ENCODE measurements around the gene ZNF385B. TPM values are rescaled to one million over a fixed set of nuclear protein-coding genes. Genes with fewer than 3 reads are reported as not detected.
A peak's percentile ranks its signal among the peaks of the same experiment; 100 is the strongest.

Gene ZNF385B
- total RNA-seq (not detected), polyA plus RNA-seq (not detected)

GRCh38 chr2:179861416-179862067 is at the start of gene ZNF385B:
TSS of gene ZNF385B (minus strand) at chr2:179861612.
- H3K27me3 Mint-ChIP-seq: peaks cover 52% of the 10 kb centered on the region
- H3K4me1 Mint-ChIP-seq: peaks cover 0 to 9% (median 3%) of the 10 kb centered on the region in 4 donors
- ATAC-seq (ENCODE audit: low read depth in 2 of 2) (no peak), DNase-seq (no peak)
- H3K4me3 ChIP-seq (ENCODE audit: low read depth, low read length): no peak within 1 kb of the TSS
- peaks cover 0 to 2% (median 0%) of the 10 kb centered on the region in 7 donors for H3K9me3 Mint-ChIP-seq
- no peak within 1 kb of the TSS for H3K27ac Mint-ChIP-seq
- peaks cover 26% of the 10 kb centered on the region for H3K27me3 ChIP-seq (ENCODE audit: control insufficient read depth, insufficient read depth, low read length)
- H3K27ac ChIP-seq (ENCODE audit: insufficient read depth, low read length, poor library complexity, severe bottlenecking): no peak within 1 kb of the TSS
- H3K36me3 Mint-ChIP-seq: no peaks in the 10 kb centered on the region
- H3K36me3 ChIP-seq (ENCODE audit: control insufficient read depth, insufficient read depth, low read length): no peaks in the 10 kb centered on the region
- H3K4me3 Mint-ChIP-seq: peak within 1 kb of the TSS in 2 of 4 donors; percentile 22 to 27
- H3K9me3 ChIP-seq (ENCODE audit: control insufficient read depth in 2 of 2, low read length in 2 of 2): no peaks in the 10 kb centered on the region
- H3K4me1 ChIP-seq (ENCODE audit: control insufficient read depth, insufficient read depth, low read length, poor library complexity, severe bottlenecking): peaks cover 4% of the 10 kb centered on the region

- DNase-seq: no peak
- no peaks in the 10 kb centered on the region for H3K27me3 Mint-ChIP-seq
- ATAC-seq (ENCODE audit: low read depth in 2 of 2): no peak
- Histone ChIP-seq H3K4me1 (ENCODE audit: control insufficient read depth, insufficient read depth, low read length, poor library complexity, severe bottlenecking) (no peaks in the 10 kb centered on the region), H3K27me3 (ENCODE audit: control insufficient read depth, insufficient read depth, low read length) (no peaks in the 10 kb centered on the region), H3K36me3 (ENCODE audit: control insufficient read depth, insufficient read depth, low read length) (no peaks in the 10 kb centered on the region), H3K4me3 (ENCODE audit: low read depth, low read length) (no peak overlapping the region), H3K9me3 (ENCODE audit: control insufficient read depth in 2 of 2, low read length in 2 of 2) (no peaks in the 10 kb centered on the region), H3K27ac (ENCODE audit: insufficient read depth, low read length, poor library complexity, severe bottlenecking) (no peak overlapping the region)
- no peaks in the 10 kb centered on the region for H3K36me3 Mint-ChIP-seq
- no peak overlapping the region for H3K27ac Mint-ChIP-seq
- H3K4me1 Mint-ChIP-seq: no peaks in the 10 kb centered on the region
- H3K9me3 Mint-ChIP-seq: peaks cover 0 to 1% (median 0%) of the 10 kb centered on the region in 7 donors
- no peak overlapping the region for H3K4me3 Mint-ChIP-seq
Measured at GRCh38 chr2:179910735-179911113, 49.3 kb upstream of the ZNF385B start.

GRCh38 chr2:179909845-179910734 is 48.7 kb upstream of the ZNF385B start:
- Histone ChIP-seq H3K4me1 (ENCODE audit: control insufficient read depth, insufficient read depth, low read length, poor library complexity, severe bottlenecking) (no peaks in the 10 kb centered on the region), H3K4me3 (ENCODE audit: low read depth, low read length) (no peak overlapping the region), H3K27ac (ENCODE audit: insufficient read depth, low read length, poor library complexity, severe bottlenecking) (no peak overlapping the region), H3K9me3 (ENCODE audit: control insufficient read depth in 2 of 2, low read length in 2 of 2) (no peaks in the 10 kb centered on the region), H3K27me3 (ENCODE audit: control insufficient read depth, insufficient read depth, low read length) (no peaks in the 10 kb centered on the region), H3K36me3 (ENCODE audit: control insufficient read depth, insufficient read depth, low read length) (no peaks in the 10 kb centered on the region)
- Mint-ChIP-seq H3K36me3 (no peaks in the 10 kb centered on the region), H3K4me3 (no peak overlapping the region), H3K9me3 (no peaks in the 10 kb centered on the region), H3K27me3 (no peaks in the 10 kb centered on the region), H3K4me1 (no peaks in the 10 kb centered on the region), H3K27ac (no peak overlapping the region)
- ATAC-seq (ENCODE audit: low read depth in 2 of 2): no peak
- DNase-seq: no peak

- DNase-seq (no peak), ATAC-seq (ENCODE audit: low read depth in 2 of 2) (no peak)
- Histone ChIP-seq H3K4me1 (ENCODE audit: control insufficient read depth, insufficient read depth, low read length, poor library complexity, severe bottlenecking) (no peaks in the 10 kb centered on the region), H3K9me3 (ENCODE audit: control insufficient read depth in 2 of 2, low read length in 2 of 2) (no peaks in the 10 kb centered on the region), H3K27me3 (ENCODE audit: control insufficient read depth, insufficient read depth, low read length) (no peaks in the 10 kb centered on the region), H3K4me3 (ENCODE audit: low read depth, low read length) (no peak overlapping the region), H3K36me3 (ENCODE audit: control insufficient read depth, insufficient read depth, low read length) (no peaks in the 10 kb centered on the region), H3K27ac (ENCODE audit: insufficient read depth, low read length, poor library complexity, severe bottlenecking) (no peak overlapping the region)
- H3K4me3 Mint-ChIP-seq: no peak overlapping the region
- H3K9me3 Mint-ChIP-seq: peaks cover 0 to 5% (median 2%) of the 10 kb centered on the region in 7 donors
- peaks cover 7% of the 10 kb centered on the region for H3K27me3 Mint-ChIP-seq
- no peaks in the 10 kb centered on the region for H3K4me1 Mint-ChIP-seq
- H3K27ac Mint-ChIP-seq: no peak overlapping the region
- H3K36me3 Mint-ChIP-seq: no peaks in the 10 kb centered on the region
Measured at GRCh38 chr2:179900655-179901054, 39.2 kb upstream of the ZNF385B start.

GRCh38 chr2:179899666-179900065 is 38.3 kb upstream of the ZNF385B start:
- Histone ChIP-seq H3K27me3 (ENCODE audit: control insufficient read depth, insufficient read depth, low read length) (no peaks in the 10 kb centered on the region), H3K9me3 (ENCODE audit: control insufficient read depth in 2 of 2, low read length in 2 of 2) (no peaks in the 10 kb centered on the region), H3K4me1 (ENCODE audit: control insufficient read depth, insufficient read depth, low read length, poor library complexity, severe bottlenecking) (no peaks in the 10 kb centered on the region), H3K4me3 (ENCODE audit: low read depth, low read length) (no peak overlapping the region), H3K36me3 (ENCODE audit: control insufficient read depth, insufficient read depth, low read length) (no peaks in the 10 kb centered on the region), H3K27ac (ENCODE audit: insufficient read depth, low read length, poor library complexity, severe bottlenecking) (no peak overlapping the region)
- Mint-ChIP-seq H3K27me3 (peaks cover 12% of the 10 kb centered on the region), H3K4me3 (no peak overlapping the region), H3K27ac (no peak overlapping the region), H3K36me3 (no peaks in the 10 kb centered on the region), H3K9me3 (peaks cover 0 to 5% (median 2%) of the 10 kb centered on the region in 7 donors), H3K4me1 (no peaks in the 10 kb centered on the region)
- ATAC-seq (ENCODE audit: low read depth in 2 of 2) (no peak), DNase-seq (no peak)

GRCh38 chr2:179898873-179899272 is 37.5 kb upstream of the ZNF385B start:
- no peaks in the 10 kb centered on the region for H3K4me1 Mint-ChIP-seq
- ATAC-seq (ENCODE audit: low read depth in 2 of 2) (no peak), DNase-seq (peak in 1 of 3 donors; percentile 48)

GRCh38 chr2:179893616-179894015 is 32.2 kb upstream of the ZNF385B start:
- H3K36me3 ChIP-seq (ENCODE audit: control insufficient read depth, insufficient read depth, low read length): no peaks in the 10 kb centered on the region
- no peaks in the 10 kb centered on the region for H3K4me1 ChIP-seq (ENCODE audit: control insufficient read depth, insufficient read depth, low read length, poor library complexity, severe bottlenecking)
- ATAC-seq (ENCODE audit: low read depth in 2 of 2) (no peak), DNase-seq (no peak)
- H3K27me3 ChIP-seq (ENCODE audit: control insufficient read depth, insufficient read depth, low read length): no peaks in the 10 kb centered on the region
- H3K4me3 Mint-ChIP-seq: no peak overlapping the region
- no peak overlapping the region for H3K27ac ChIP-seq (ENCODE audit: insufficient read depth, low read length, poor library complexity, severe bottlenecking)
- peaks cover 17% of the 10 kb centered on the region for H3K27me3 Mint-ChIP-seq
- H3K9me3 Mint-ChIP-seq: peaks cover 0 to 10% (median 4%) of the 10 kb centered on the region in 7 donors
- no peaks in the 10 kb centered on the region for H3K4me1 Mint-ChIP-seq
- no peaks in the 10 kb centered on the region for H3K9me3 ChIP-seq (ENCODE audit: control insufficient read depth in 2 of 2, low read length in 2 of 2)
- no peak overlapping the region for H3K4me3 ChIP-seq (ENCODE audit: low read depth, low read length)
- H3K27ac Mint-ChIP-seq: peak overlapping the region in 1 of 3 donors; percentile 2
- peaks cover 3% of the 10 kb centered on the region for H3K36me3 Mint-ChIP-seq

More at GRCh38 chr2:179898873-179899272, 37.5 kb upstream of the ZNF385B start:
- H3K27ac ChIP-seq (ENCODE audit: insufficient read depth, low read length, poor library complexity, severe bottlenecking): no peak overlapping the region
- H3K27me3 ChIP-seq (ENCODE audit: control insufficient read depth, insufficient read depth, low read length): no peaks in the 10 kb centered on the region
- no peaks in the 10 kb centered on the region for H3K9me3 ChIP-seq (ENCODE audit: control insufficient read depth in 2 of 2, low read length in 2 of 2)
- no peak overlapping the region for H3K4me3 ChIP-seq (ENCODE audit: low read depth, low read length)
- no peaks in the 10 kb centered on the region for H3K4me1 ChIP-seq (ENCODE audit: control insufficient read depth, insufficient read depth, low read length, poor library complexity, severe bottlenecking)
- no peaks in the 10 kb centered on the region for H3K36me3 ChIP-seq (ENCODE audit: control insufficient read depth, insufficient read depth, low read length)
- no peak overlapping the region for H3K4me3 Mint-ChIP-seq
- H3K9me3 Mint-ChIP-seq: peaks cover 0 to 4% (median 2%) of the 10 kb centered on the region in 7 donors
- H3K36me3 Mint-ChIP-seq: no peaks in the 10 kb centered on the region
- H3K27ac Mint-ChIP-seq: no peak overlapping the region
- peaks cover 13% of the 10 kb centered on the region for H3K27me3 Mint-ChIP-seq
